Measurements from ENCODE around the gene CFAP299. TPM values are rescaled to one million over a fixed set of nuclear protein-coding genes. Genes with fewer than 3 reads are reported as not detected.

Gene CFAP299
- total RNA-seq, 1 experiment from 2014 or later, result not detected

- Histone ChIP-seq H3K4me2 (no peak overlapping the region), H3K4me1 (replicated peaks; ENCODE audit: insufficient read depth) (peaks cover 6% of the 10 kb centered on the region), H3K27me3 (ENCODE audit: insufficient read depth, low read depth) (no peaks in the 10 kb centered on the region), H3K4me3 (no peak overlapping the region), H2AFZ (no peak overlapping the region), H3K9me3 (ENCODE audit: insufficient read depth, low read depth) (no peaks in the 10 kb centered on the region), H3K9me2 (ENCODE audit: insufficient read depth) (no peaks in the 10 kb centered on the region), H3F3A (ENCODE audit: insufficient read depth, low read depth) (no peaks in the 10 kb centered on the region), H3K79me2 (ENCODE audit: low read depth) (no peaks in the 10 kb centered on the region), H3K27ac (no peak overlapping the region), H3K36me3 (ENCODE audit: low read depth) (no peaks in the 10 kb centered on the region), H4K20me1 (ENCODE audit: insufficient read depth) (no peaks in the 10 kb centered on the region)
- DNase-seq, result no peak
- no TSS peak for BruUV-seq (replicated peaks)
- no peak for TF ChIP-seq EZH2 (IDR thresholded peaks at IDR 0.05; ENCODE audit: low read depth)
- TF ChIP-seq, protein P1, sequence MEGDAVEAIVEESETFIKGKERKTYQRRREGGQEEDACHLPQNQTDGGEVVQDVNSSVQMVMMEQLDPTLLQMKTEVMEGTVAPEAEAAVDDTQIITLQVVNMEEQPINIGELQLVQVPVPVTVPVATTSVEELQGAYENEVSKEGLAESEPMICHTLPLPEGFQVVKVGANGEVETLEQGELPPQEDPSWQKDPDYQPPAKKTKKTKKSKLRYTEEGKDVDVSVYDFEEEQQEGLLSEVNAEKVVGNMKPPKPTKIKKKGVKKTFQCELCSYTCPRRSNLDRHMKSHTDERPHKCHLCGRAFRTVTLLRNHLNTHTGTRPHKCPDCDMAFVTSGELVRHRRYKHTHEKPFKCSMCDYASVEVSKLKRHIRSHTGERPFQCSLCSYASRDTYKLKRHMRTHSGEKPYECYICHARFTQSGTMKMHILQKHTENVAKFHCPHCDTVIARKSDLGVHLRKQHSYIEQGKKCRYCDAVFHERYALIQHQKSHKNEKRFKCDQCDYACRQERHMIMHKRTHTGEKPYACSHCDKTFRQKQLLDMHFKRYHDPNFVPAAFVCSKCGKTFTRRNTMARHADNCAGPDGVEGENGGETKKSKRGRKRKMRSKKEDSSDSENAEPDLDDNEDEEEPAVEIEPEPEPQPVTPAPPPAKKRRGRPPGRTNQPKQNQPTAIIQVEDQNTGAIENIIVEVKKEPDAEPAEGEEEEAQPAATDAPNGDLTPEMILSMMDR (conservative IDR thresholded peaks at IDR 0.05), result no peak
- POLR2A ChIA-PET (ENCODE audit: unreplicated experiment), result no interaction called here
- intact Hi-C loops (cut with micrococcal nuclease; ENCODE audit: unreplicated experiment), result no loop called here
- CTCF ChIA-PET, result no interaction called here
Observed at GRCh38 chr4:80386281-80386886, 50.9 kb downstream of the CFAP299 start.

DNA sequence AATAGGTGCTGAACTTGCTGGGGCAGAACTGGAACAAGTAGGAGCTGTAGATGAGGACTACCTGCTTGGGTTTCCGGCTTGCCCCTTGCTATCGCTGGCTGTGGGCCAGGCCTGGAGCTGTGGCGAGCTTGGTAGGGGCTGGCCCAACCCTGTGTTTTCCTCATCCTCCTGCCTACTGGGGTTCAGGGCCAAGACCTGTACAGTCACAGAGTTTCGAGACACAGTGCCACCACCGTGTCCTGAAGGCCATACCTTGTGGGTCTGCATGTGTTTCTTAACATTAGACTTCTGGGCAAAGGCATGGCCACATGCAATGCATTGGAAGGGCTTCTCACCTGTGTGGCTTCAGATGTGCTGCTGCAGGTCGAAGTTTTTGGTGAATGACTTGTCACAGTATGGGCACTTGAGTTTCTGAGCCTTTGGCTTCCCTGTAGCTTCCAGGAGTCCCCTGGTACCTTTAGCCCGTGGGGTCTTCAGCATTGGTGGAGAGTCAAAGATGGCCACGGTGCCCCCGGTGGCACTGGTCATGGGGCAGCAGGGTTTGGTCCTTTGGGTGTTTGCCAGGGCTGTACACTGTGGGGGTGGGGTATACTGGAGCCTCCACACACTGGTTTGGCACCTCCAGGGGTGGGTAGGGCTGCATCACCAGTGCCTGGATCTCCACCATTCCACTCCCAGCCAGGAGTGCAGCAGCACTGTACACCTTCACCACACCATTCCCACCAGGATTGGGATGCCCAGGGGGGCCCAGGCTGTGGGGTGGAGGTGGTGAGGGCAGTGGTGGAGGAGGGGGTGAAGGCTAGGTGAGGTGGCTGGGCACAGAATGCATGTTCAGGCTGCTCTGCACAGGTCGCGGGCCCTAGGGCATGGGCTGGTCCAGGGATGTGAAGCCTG, 52.1 kb downstream of the CFAP299 start:
- ChIA-PET POLR2A (ENCODE audit: unreplicated experiment) (no interaction called here), CTCF (no interaction called here)
- no peaks in the 10 kb centered on the region for H3K9me2 ChIP-seq (ENCODE audit: insufficient read depth)
- no peak overlapping the region for H2AFZ ChIP-seq
- no peak overlapping the region for H3K4me3 ChIP-seq
- H3K4me1 ChIP-seq (replicated peaks; ENCODE audit: insufficient read depth), result no peaks in the 10 kb centered on the region
- intact Hi-C loops (cut with micrococcal nuclease; ENCODE audit: unreplicated experiment), result no loop called here
- no peaks in the 10 kb centered on the region for H3K79me2 ChIP-seq (ENCODE audit: low read depth)
- H4K20me1 ChIP-seq (ENCODE audit: insufficient read depth), result no peaks in the 10 kb centered on the region
- no peak overlapping the region for H3K27ac ChIP-seq
- H3K4me2 ChIP-seq, result no peak overlapping the region
- no peaks in the 10 kb centered on the region for H3K9me3 ChIP-seq (ENCODE audit: insufficient read depth, low read depth)
- no peaks in the 10 kb centered on the region for H3K27me3 ChIP-seq (ENCODE audit: insufficient read depth, low read depth)
- no peaks in the 10 kb centered on the region for H3F3A ChIP-seq (ENCODE audit: insufficient read depth, low read depth)
- no TSS peak for BruUV-seq (replicated peaks)
- no peak for DNase-seq
- TF ChIP-seq, protein P1 (conservative IDR thresholded peaks at IDR 0.05), result no peak
- no peak for TF ChIP-seq EZH2 (IDR thresholded peaks at IDR 0.05; ENCODE audit: low read depth)
- H3K36me3 ChIP-seq (ENCODE audit: low read depth), result no peaks in the 10 kb centered on the region

- TF ChIP-seq, protein P1 (conservative IDR thresholded peaks at IDR 0.05), result no peak
- no peak for TF ChIP-seq EZH2 (IDR thresholded peaks at IDR 0.05; ENCODE audit: low read depth)
- Histone ChIP-seq H3K4me1 (replicated peaks; ENCODE audit: insufficient read depth) (no peaks in the 10 kb centered on the region), H3K27me3 (ENCODE audit: insufficient read depth, low read depth) (no peaks in the 10 kb centered on the region), H3K79me2 (ENCODE audit: low read depth) (no peaks in the 10 kb centered on the region), H3K4me2 (no peak overlapping the region), H3F3A (ENCODE audit: insufficient read depth, low read depth) (no peaks in the 10 kb centered on the region), H3K4me3 (no peak overlapping the region), H2AFZ (no peak overlapping the region), H3K36me3 (ENCODE audit: low read depth) (no peaks in the 10 kb centered on the region), H4K20me1 (ENCODE audit: insufficient read depth) (no peaks in the 10 kb centered on the region), H3K27ac (no peak overlapping the region), H3K9me2 (ENCODE audit: insufficient read depth) (no peaks in the 10 kb centered on the region), H3K9me3 (ENCODE audit: insufficient read depth, low read depth) (no peaks in the 10 kb centered on the region)
- BruUV-seq (replicated peaks), result no TSS peak
- intact Hi-C loops (cut with micrococcal nuclease; ENCODE audit: unreplicated experiment), result no loop called here
- ChIA-PET CTCF (no interaction called here), POLR2A (ENCODE audit: unreplicated experiment) (no interaction called here)
- DNase-seq, result no peak
Observed at GRCh38 chr4:80388284-80388607, 52.7 kb downstream of the CFAP299 start.
